ENCODE measurements around the gene CBR3.

Gene CBR3

GRCh38 chr21:36125512-36126207, 9.2 kb upstream of the CBR3 start:
- Histone ChIP-seq H3K4me3 (ENCODE audit: low read depth, low read length) (no peak overlapping the region), H3K4me2 (ENCODE audit: low read length) (no peak overlapping the region), H3K9ac (no peak overlapping the region), H3K36me3 (ENCODE audit: control insufficient read depth, insufficient read depth, low read length) (no peaks in the 10 kb centered on the region), H2AFZ (no peak overlapping the region), H3K27ac (no peak overlapping the region), H3K79me2 (no peaks in the 10 kb centered on the region), H3K4me1 (peaks cover 4% of the 10 kb centered on the region), H3K27me3 (ENCODE audit: control insufficient read depth, insufficient read depth, low read length) (no peaks in the 10 kb centered on the region), H3K9me3 (ENCODE audit: control insufficient read depth, low read length) (no peaks in the 10 kb centered on the region)
- peak; percentile 83 for TF ChIP-seq CTCF (IDR thresholded peaks at IDR 0.05)

GRCh38 chr21:36126208-36126565, 8.7 kb upstream of the CBR3 start:
- H3K27ac ChIP-seq, result no peak overlapping the region
- no peak overlapping the region for H3K4me2 ChIP-seq (ENCODE audit: low read length)
- no peaks in the 10 kb centered on the region for H3K36me3 ChIP-seq (ENCODE audit: control insufficient read depth, insufficient read depth, low read length)
- no peak overlapping the region for H2AFZ ChIP-seq
- H3K27me3 ChIP-seq (ENCODE audit: control insufficient read depth, insufficient read depth, low read length), result no peaks in the 10 kb centered on the region
- H3K4me3 ChIP-seq (ENCODE audit: low read depth, low read length), result no peak overlapping the region
- peaks cover 4% of the 10 kb centered on the region for H3K4me1 ChIP-seq
- no peaks in the 10 kb centered on the region for H3K9me3 ChIP-seq (ENCODE audit: control insufficient read depth, low read length)
- no peak for TF ChIP-seq CTCF (IDR thresholded peaks at IDR 0.05)
- no peak overlapping the region for H3K9ac ChIP-seq
- H3K79me2 ChIP-seq, result no peaks in the 10 kb centered on the region

DNA sequence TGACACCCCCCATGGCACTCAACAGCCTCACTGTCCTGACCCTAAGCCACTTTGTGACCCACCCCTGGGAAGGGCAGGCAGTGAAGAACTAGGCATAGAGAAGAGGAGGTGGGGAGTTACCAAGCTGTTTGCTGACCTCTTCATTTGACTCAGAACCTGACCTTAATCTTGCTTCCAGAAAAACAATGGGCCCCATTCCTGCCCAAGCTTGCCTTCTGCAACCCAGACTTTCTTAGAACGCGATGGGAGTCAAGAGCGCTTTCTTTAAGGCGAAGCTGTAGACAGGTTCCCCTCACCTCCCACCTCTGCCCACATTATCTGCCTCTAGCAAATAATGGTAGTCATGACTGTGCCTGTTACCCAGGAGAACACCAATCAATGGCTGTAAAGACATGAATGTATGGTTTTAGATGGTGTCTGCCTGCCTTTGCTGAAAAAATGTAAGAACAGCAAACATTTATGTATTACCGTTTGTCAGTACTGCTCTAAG, 8.2 kb upstream of the CBR3 start:
- Histone ChIP-seq H3K36me3 (ENCODE audit: control insufficient read depth, insufficient read depth, low read length) (no peaks in the 10 kb centered on the region), H2AFZ (no peak overlapping the region), H3K4me3 (ENCODE audit: low read depth, low read length) (no peak overlapping the region), H3K9ac (no peak overlapping the region), H3K27me3 (ENCODE audit: control insufficient read depth, insufficient read depth, low read length) (no peaks in the 10 kb centered on the region), H3K27ac (no peak overlapping the region), H3K79me2 (no peaks in the 10 kb centered on the region), H3K4me2 (ENCODE audit: low read length) (no peak overlapping the region), H3K4me1 (peaks cover 4% of the 10 kb centered on the region), H3K9me3 (ENCODE audit: control insufficient read depth, low read length) (no peaks in the 10 kb centered on the region)
- no peak for TF ChIP-seq CTCF (IDR thresholded peaks at IDR 0.05)

GRCh38 chr21:36127250-36127904, 7.5 kb upstream of the CBR3 start:
- Histone ChIP-seq H3K27ac (no peak overlapping the region), H3K79me2 (no peaks in the 10 kb centered on the region), H3K27me3 (ENCODE audit: control insufficient read depth, insufficient read depth, low read length) (no peaks in the 10 kb centered on the region), H3K9me3 (ENCODE audit: control insufficient read depth, low read length) (no peaks in the 10 kb centered on the region), H2AFZ (no peak overlapping the region), H3K4me1 (peaks cover 4% of the 10 kb centered on the region), H3K9ac (no peak overlapping the region), H3K36me3 (ENCODE audit: control insufficient read depth, insufficient read depth, low read length) (no peaks in the 10 kb centered on the region), H3K4me2 (ENCODE audit: low read length) (no peak overlapping the region), H3K4me3 (ENCODE audit: low read depth, low read length) (no peak overlapping the region)
- no peak for TF ChIP-seq CTCF (IDR thresholded peaks at IDR 0.05)
